Measurements from ENCODE around the gene CAVIN1. TPM values are rescaled to one million over a fixed set of nuclear protein-coding genes. Genes with fewer than 3 reads are reported as not detected.

The CAVIN1 gene
- total and polyA plus RNA-seq, 2 donors (not counting 3 experiments of a cell fraction or from before 2014, with no cell fraction given): 303 to 663 TPM

GRCh38 chr17:42409523-42410318 lies 13.3 kb downstream of the CAVIN1 start:
- FAIRE-seq: peak; percentile 99
- dilution Hi-C loops (cut with MboI; ENCODE audit: extremely low pct_ligation_motif_present, low sequenced_read_pairs): no loop called here
- Histone ChIP-seq H3K79me2 (ENCODE audit: control insufficient read depth, insufficient read depth, low read length) (peaks cover 93% of the 10 kb centered on the region), H3K9me1 (replicated peaks; ENCODE audit: control insufficient read depth, extremely low read depth, insufficient read depth, low read length) (no peaks in the 10 kb centered on the region), H3K27ac (ENCODE audit: insufficient read depth, low read depth, low read length) (peak overlapping the region; percentile 72), H3K4me1 (ENCODE audit: control insufficient read depth, extremely low read depth, insufficient read depth, low read length) (peaks cover 63% of the 10 kb centered on the region), H3K36me3 (ENCODE audit: control insufficient read depth in 2 of 2, extremely low read depth in 1 of 2, insufficient read depth in 2 of 2, low read length in 2 of 2) (peaks cover 9 to 10% of the 10 kb centered on the region in 2 experiments), H3K9me3 (replicated peaks; ENCODE audit: control insufficient read depth, insufficient read depth, low read length) (no peaks in the 10 kb centered on the region), H3K4me2 (ENCODE audit: insufficient read depth, low read length) (peak overlapping the region; percentile 29), H3K9ac (replicated peaks; ENCODE audit: extremely low read depth, insufficient read depth, low read length) (peak overlapping the region; percentile 18), H3K27me3 (ENCODE audit: control insufficient read depth in 2 of 2, insufficient read depth in 2 of 2, low read length in 2 of 2) (no peaks in the 10 kb centered on the region), H2AFZ (ENCODE audit: low read depth, low read length) (no peak overlapping the region), H4K20me1 (replicated peaks; ENCODE audit: control insufficient read depth, extremely low read depth, insufficient read depth, low read length) (no peaks in the 10 kb centered on the region), H3K4me3 (replicated peaks in 1 of 3; ENCODE audit: insufficient read depth in 1 of 3, low read depth in 1 of 3, low read length in 3 of 3) (no peak overlapping the region)
- DNase-seq (ENCODE audit: low read depth, low spot score): peak; percentile 90
- intact Hi-C loops (cut with micrococcal nuclease): loop anchor here (5.0 kb wide), 2 partner anchors 48 to 187 kb away; partner anchors contain the start of gene ATP6V0A1
- CTCF ChIA-PET: interaction anchor here (0.7 to 9.1 kb wide), 8 partner anchors 12 to 118 kb away, joined by 3 to 81 read pairs (median 32); partner anchors contain the start of gene CAVIN1
- no TSS peak for BruUV-seq (replicated peaks)
- TF ChIP-seq EZH2 (IDR thresholded peaks at IDR 0.05; ENCODE audit: borderline replicate concordance, low read depth, low read length, severe bottlenecking) (no peak), JUN (IDR thresholded peaks at IDR 0.05; ENCODE audit: borderline replicate concordance, insufficient read depth, insufficient read length, low read depth) (no peak), POLR2AphosphoS5 (IDR thresholded peaks at IDR 0.05; ENCODE audit: insufficient read depth, low read depth, low read length) (peak; percentile 56), POLR2A (IDR thresholded peaks at IDR 0.05; ENCODE audit: low read depth, low read length) (peak; percentile 54), FOS (IDR thresholded peaks at IDR 0.05; ENCODE audit: borderline replicate concordance, insufficient read depth, low read length) (peak; percentile 78), MAX (IDR thresholded peaks at IDR 0.05; ENCODE audit: insufficient read depth, insufficient read length) (no peak), MYC (IDR thresholded peaks at IDR 0.05; ENCODE audit: low read depth, low read length) (peak; percentile 9), CTCF (IDR thresholded peaks at IDR 0.05; ENCODE audit: extremely low read depth in 1 of 2, insufficient read depth in 1 of 2, low read depth in 1 of 2, low read length in 2 of 2) (no peak), GATA2 (IDR thresholded peaks at IDR 0.05; ENCODE audit: insufficient read depth, insufficient read length, low read depth, low read length) (no peak)
- POLR2A ChIA-PET: interaction anchor here (0.6 to 6.4 kb wide), 4 partner anchors 8 to 109 kb away, joined by 3 to 71 read pairs (median 12); partner anchors contain the start of gene CAVIN1

Data from endothelial cell of umbilical vein (primary cell).